HG02970 (cell line): ENCODE results near the gene CTDP1.
"Not testable (repeated sequence)": the region's sequence is repeated elsewhere in the genome, so short reads cannot be mapped to it uniquely, and the experiment has no call there.

Source experiments
- ATAC-seq: cut with Tn5 transposase; IDR thresholded peaks from one replicate; pipeline ENCODE4 v1.9.1; 2021; ENCODE audit warnings: mild to moderate bottlenecking, moderate library complexity, moderate number of reproducible peaks; ENCODE audit not compliant: unreplicated experiment, low FRiP score

The CTDP1 gene

GRCh38 chr18:79736846-79737245 lies 57.2 kb downstream of the CTDP1 start:
- ATAC-seq, result no peak

GRCh38 chr18:79737426-79737825 lies 57.8 kb downstream of the CTDP1 start:
- ATAC-seq, result no peak

GRCh38 chr18:79738041-79738461 lies 58.4 kb downstream of the CTDP1 start:
- no peak for ATAC-seq

- no peak for ATAC-seq
Measured at GRCh38 chr18:79738581-79739439, 59.2 kb downstream of the CTDP1 start.

- ATAC-seq, result no peak
Measured at GRCh38 chr18:79739440-79739778, 59.8 kb downstream of the CTDP1 start.

- ATAC-seq, result not testable (repeated sequence)
Measured at GRCh38 chr18:79740047-79740446, 60.4 kb downstream of the CTDP1 start.

- no peak for ATAC-seq
Measured at GRCh38 chr18:79740521-79741361, 61.1 kb downstream of the CTDP1 start.

- no peak for ATAC-seq
Measured at GRCh38 chr18:79741362-79741700, 61.7 kb downstream of the CTDP1 start.

- ATAC-seq, result no peak
Measured at GRCh38 chr18:79742076-79742475, 62.5 kb downstream of the CTDP1 start.

- no peak for ATAC-seq
Measured at GRCh38 chr18:79744625-79745024, 65.0 kb downstream of the CTDP1 start.

GRCh38 chr18:79746730-79747129 lies 67.1 kb downstream of the CTDP1 start:
- ATAC-seq, result no peak

GRCh38 chr18:79747156-79747845 lies 67.7 kb downstream of the CTDP1 start:
- ATAC-seq, result no peak

GRCh38 chr18:79748321-79749180 lies 68.9 kb downstream of the CTDP1 start:
- ATAC-seq, result no peak

GRCh38 chr18:79749251-79750191 lies 69.9 kb downstream of the CTDP1 start:
- no peak for ATAC-seq

GRCh38 chr18:79750980-79751571 lies 71.5 kb downstream of the CTDP1 start:
- no peak for ATAC-seq

- ATAC-seq, result not testable (repeated sequence)
Measured at GRCh38 chr18:79751918-79752578, 72.4 kb downstream of the CTDP1 start.

GRCh38 chr18:79752946-79753345 lies 73.3 kb downstream of the CTDP1 start:
- not testable (repeated sequence) for ATAC-seq

GRCh38 chr18:79753391-79753851 lies 73.8 kb downstream of the CTDP1 start:
- ATAC-seq, result no peak
